Hair follicular keratinocyte (primary cell): Measurements from ENCODE around the gene DNAH10. TPM values are rescaled to one million over a fixed set of nuclear protein-coding genes. Genes with fewer than 3 reads are reported as not detected.

ENCODE experiments used
- total RNA-seq: library from RNA; depleted of rRNA; stranded (reverse); fragments of >200 nt; gene quantifications from 2 replicates; pipeline ENCODE4 v1.2.3, GENCODE V29; 2015

The DNAH10 gene, protein sequence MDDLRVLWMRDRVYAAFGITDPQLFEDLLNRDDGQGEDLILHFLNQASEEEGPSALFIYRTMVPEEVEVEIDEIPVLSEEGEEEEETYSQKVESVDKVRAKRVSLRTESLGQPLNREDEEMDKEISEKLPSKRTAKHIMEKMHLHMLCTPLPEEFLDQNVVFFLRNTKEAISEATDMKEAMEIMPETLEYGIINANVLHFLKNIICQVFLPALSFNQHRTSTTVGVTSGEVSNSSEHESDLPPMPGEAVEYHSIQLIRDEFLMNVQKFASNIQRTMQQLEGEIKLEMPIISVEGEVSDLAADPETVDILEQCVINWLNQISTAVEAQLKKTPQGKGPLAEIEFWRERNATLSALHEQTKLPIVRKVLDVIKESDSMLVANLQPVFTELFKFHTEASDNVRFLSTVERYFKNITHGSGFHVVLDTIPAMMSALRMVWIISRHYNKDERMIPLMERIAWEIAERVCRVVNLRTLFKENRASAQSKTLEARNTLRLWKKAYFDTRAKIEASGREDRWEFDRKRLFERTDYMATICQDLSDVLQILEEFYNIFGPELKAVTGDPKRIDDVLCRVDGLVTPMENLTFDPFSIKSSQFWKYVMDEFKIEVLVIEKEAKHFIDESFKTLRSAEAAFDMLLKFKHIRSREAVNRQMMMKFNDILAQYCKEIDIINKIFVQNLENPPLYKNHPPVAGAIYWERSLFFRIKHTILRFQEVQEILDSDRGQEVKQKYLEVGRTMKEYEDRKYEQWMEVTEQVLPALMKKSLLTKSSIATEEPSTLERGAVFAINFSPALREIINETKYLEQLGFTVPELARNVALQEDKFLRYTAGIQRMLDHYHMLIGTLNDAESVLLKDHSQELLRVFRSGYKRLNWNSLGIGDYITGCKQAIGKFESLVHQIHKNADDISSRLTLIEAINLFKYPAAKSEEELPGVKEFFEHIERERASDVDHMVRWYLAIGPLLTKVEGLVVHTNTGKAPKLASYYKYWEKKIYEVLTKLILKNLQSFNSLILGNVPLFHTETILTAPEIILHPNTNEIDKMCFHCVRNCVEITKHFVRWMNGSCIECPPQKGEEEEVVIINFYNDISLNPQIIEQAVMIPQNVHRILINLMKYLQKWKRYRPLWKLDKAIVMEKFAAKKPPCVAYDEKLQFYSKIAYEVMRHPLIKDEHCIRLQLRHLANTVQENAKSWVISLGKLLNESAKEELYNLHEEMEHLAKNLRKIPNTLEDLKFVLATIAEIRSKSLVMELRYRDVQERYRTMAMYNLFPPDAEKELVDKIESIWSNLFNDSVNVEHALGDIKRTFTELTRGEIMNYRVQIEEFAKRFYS (N-terminal part only)
- 0.08 and 0.55 TPM in 2 replicates for total RNA-seq

DNA sequence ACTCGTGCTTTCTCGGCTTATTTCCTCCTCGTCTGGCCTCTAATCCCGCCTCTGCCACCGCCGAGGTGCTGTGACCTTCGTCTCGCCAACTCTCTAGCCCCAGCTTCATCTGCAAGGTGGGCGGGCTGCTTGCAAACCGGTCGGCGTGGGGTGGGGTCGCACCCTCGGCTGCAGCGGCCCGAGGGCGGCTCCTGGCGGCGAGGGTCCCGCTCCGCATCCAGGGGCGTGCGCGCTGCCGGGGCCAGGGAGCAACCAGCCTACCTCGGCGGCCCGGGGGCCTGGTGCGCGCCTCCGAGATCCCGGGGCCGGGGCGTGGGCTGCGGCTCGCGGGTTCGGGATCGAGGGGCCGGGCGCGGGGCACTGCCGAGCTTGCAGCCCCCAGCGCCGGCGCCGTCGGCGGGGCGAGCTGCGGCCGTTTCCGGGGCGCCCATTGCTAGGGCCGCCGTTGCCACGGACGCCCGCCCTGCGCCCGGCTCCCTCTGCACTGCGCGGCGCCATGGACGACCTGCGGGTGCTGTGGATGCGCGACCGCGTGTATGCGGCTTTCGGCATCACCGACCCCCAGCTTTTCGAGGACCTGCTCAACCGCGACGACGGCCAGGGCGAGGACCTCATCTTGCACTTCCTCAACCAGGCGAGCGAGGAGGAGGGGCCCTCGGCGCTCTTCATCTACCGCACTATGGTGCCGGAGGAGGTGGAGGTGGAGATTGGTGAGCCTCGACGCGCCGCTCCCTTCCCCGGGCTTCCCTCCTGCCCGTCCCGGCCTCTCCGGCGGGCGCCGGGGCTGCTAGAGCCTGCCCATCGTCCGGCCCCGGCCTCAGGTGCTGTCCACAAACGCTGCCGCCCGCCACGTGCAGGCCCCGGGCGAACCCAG, at the start of gene DNAH10:
DNAH10 (plus strand) TSS at position 461 of the 874 bp plus-strand sequence; CDS start at position 497, 36 bp downstream.

DNA sequence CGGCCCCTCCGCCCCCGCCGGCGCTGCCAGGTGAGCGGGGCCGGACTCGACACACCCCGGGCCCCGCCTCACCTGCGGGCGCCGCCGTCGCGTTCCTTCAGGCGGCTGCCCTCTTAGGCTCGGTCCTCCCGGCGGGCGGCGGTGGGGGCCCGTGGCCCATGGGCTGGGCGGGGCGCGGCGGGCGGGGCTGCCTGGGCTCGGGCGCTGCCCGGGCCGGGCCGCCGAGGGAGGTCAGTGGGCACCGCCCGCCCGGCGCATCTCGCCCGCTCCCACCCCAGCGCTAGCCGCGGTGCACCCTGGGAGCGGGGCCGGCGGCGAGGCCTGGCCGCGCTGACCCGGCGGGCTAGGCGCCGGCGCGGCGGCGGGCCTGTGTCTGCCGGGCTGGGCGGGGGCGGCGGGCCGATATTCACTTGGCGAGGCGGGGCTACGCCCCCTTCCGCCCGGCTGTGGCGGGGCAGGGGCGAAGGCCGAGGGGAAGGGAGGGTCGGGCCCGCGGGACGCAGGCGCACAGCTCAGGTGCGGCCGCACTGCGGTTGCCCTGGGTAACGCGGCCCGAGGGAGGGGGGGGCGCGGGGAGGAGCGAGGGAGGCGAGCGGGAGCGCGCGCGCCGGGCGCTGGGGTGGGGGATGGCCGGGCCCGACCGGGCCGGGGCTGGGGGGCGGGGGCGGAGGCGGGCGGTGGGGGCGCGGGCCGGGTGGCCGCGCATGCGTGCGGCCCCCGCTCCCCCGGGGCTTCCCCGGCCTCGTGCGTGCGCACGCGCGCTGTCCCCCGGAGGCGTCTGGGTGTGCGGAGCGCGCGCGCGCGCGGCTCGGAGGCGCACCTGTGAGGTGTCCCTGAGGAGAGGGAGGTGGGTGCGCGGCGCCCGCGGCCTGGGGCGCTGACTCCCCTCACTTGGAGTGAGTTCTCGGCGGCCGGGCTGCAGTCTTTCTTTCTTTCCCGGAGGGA, 210.6 kb downstream of the DNAH10 start, which contains the start of the genes CCDC92 and ZNF664:
CCDC92 (minus strand) TSS at position 375 of the 945 bp plus-strand sequence. CDS start 28,526 bp downstream, outside the sequence.
ZNF664 (plus strand) TSS at position 759 of the 945 bp plus-strand sequence. CDS start 38,930 bp downstream, outside the sequence.

Other genes starting within 250 kb of the DNAH10 start
- gene RILPL1, start 228.6 kb upstream of the DNAH10 start, total RNA-seq: 19.1 and 24.3 TPM in 2 replicates
- 211 and 241 TPM in 2 replicates for gene TMED2, start 177.7 kb upstream of the DNAH10 start, total RNA-seq
- gene DDX55, start 160.2 kb upstream of the DNAH10 start, total RNA-seq: 10.0 and 20.2 TPM in 2 replicates
- gene EIF2B1, start 128.6 kb upstream of the DNAH10 start, total RNA-seq: 85.7 and 132 TPM in 2 replicates
- gene GTF2H3, start 128.5 kb upstream of the DNAH10 start, total RNA-seq: 41.3 and 45.2 TPM in 2 replicates
- gene TCTN2, start 91.2 kb upstream of the DNAH10 start, total RNA-seq: 4.8 and 5.7 TPM in 2 replicates
- gene ATP6V0A2, start 49.9 kb upstream of the DNAH10 start, total RNA-seq: 11.3 and 18.9 TPM in 2 replicates
- 9.3 and 17.6 TPM in 2 replicates for gene CCDC92, start 210.5 kb downstream of the DNAH10 start, total RNA-seq
- 22.7 and 27.3 TPM in 2 replicates for gene ZNF664, start 210.9 kb downstream of the DNAH10 start, total RNA-seq